ENCODE data around the gene ICAM1. TPM values are rescaled to one million over a fixed set of nuclear protein-coding genes. Genes with fewer than 3 reads are reported as not detected.

Gene ICAM1
- total and polyA plus RNA-seq, 2 of the 13 experiments (the other 11 are each of a cell fraction or from before 2014, with no cell fraction given) = 37.9 to 98.4 TPM

GRCh38 chr19:10327793-10328192 lies 56.9 kb downstream of the ICAM1 start:
- WGBS (ENCODE audit: low lambda C conversion rate) = 96% methylated on average over 4 of the region's 7 CpGs
- no peaks in the 10 kb centered on the region; a peak in 1 of 5 replicates for H3K27me3 ChIP-seq (ENCODE audit: control insufficient read depth in 1 of 2, insufficient read depth in 2 of 2, low read length in 2 of 2)
- peaks cover 16% of the 10 kb centered on the region; the same call in 1 of the 2 replicates for H4K20me1 ChIP-seq (ENCODE audit: insufficient read depth, low read length)
- intact Hi-C loops (cut with micrococcal nuclease; ENCODE audit: unreplicated experiment) = no loop called here
- no peak overlapping the region for H3K27ac ChIP-seq (ENCODE audit: extremely low read length, insufficient read depth, low read length)
- no peak overlapping the region for H2AFZ ChIP-seq (ENCODE audit: low read length)
- FAIRE-seq = no peak
- H3K4me1 ChIP-seq (ENCODE audit: insufficient read depth, low read length) = peaks cover 11% of the 10 kb centered on the region
- CTCF ChIA-PET (ENCODE audit: low intra/inter-chr PET ratio, low total read pairs) = no interaction called here
- in situ Hi-C loops (cut with HindIII; ENCODE audit: extremely low pct_ligation_motif_present, low pct_unique_long_range_greater_than_20kb) = no loop called here
- peaks cover 23% of the 10 kb centered on the region for H3K79me2 ChIP-seq (ENCODE audit: insufficient read depth, low read length)
- POLR2A ChIA-PET = no interaction called here
- H3K9me3 ChIP-seq (ENCODE audit: low read length) = no peaks in the 10 kb centered on the region
- no peak overlapping the region for H3K4me2 ChIP-seq (ENCODE audit: low read depth, low read length)
- no peak for DNase-seq (ENCODE audit: low spot score)
- no peak overlapping the region for H3K4me3 ChIP-seq (replicated peaks in 1 of 3; ENCODE audit: insufficient read depth in 1 of 3, low read depth in 2 of 3, low read length in 3 of 3)
- H3K9ac ChIP-seq (ENCODE audit: insufficient read depth, low read depth, low read length) = no peak overlapping the region
- ATAC-seq = no peak
- BruUV-seq (replicated peaks) = no TSS peak
- no peak for TF ChIP-seq ZNF761 (CRISPR knock-in tag; conservative IDR thresholded peaks at IDR 0.05)
- TF ChIP-seq POLR2A (IDR thresholded peaks at IDR 0.05; ENCODE audit: insufficient read depth in 1 of 2, low read depth in 2 of 2, low read length in 2 of 2) = 0 out of 4 replicates have a peak, but pooled peaks of 1 of the 2 experiments have one; percentile 23
- no peak for TF ChIP-seq ZNF318 (CRISPR knock-in tag; IDR thresholded peaks at IDR 0.05)
- peaks cover 35 to 73% of the 10 kb centered on the region in 2 experiments for H3K36me3 ChIP-seq (replicated peaks in 1 of 2; ENCODE audit: control insufficient read depth in 1 of 2, insufficient read depth in 2 of 2, low read length in 2 of 2)

Measured in HepG2 (cell line).